Liver (tissue), 3 donors: ENCODE data around the gene KLK15.

Source experiments
- CTCF ChIP-seq: fragments of 150-350 bp; IDR thresholded peaks from 2 replicates; pipeline ENCODE4 v1.5.1; 2017; ENCODE audit warnings: improper control_type of control experiment, low read depth, low read length; ENCODE audit not compliant: missing input control
- GABPA ChIP-seq, 2 donors: IDR thresholded peaks in 1 of 2; conservative IDR thresholded peaks in 1 of 2; 2 replicates each; pipeline ENCODE4 v1.6.1; 2016; ENCODE audit warnings: antibody characterized with exemption in 2 of 2, mild to moderate bottlenecking in 1 of 2, moderate library complexity in 1 of 2
- MAX ChIP-seq: IDR thresholded peaks from 2 replicates; pipeline ENCODE4 v1.6.1; 2016; ENCODE audit warnings: antibody characterized with exemption
- donor health status: healthy.
- donor health status: healthy.

- no peak for TF ChIP-seq CTCF
- no peak for TF ChIP-seq GABPA (IDR thresholded peaks at IDR 0.05 in 1 of 2, conservative IDR thresholded peaks at IDR 0.05 in 1 of 2)
- no peak for TF ChIP-seq MAX
Observed at GRCh38 chr19:50875795-50876422, 42.5 kb upstream of the KLK15 start.
